ENCODE measurements around the gene UVRAG. TPM values are rescaled to one million over a fixed set of nuclear protein-coding genes. Genes with fewer than 3 reads are reported as not detected.

Gene UVRAG
- total and polyA plus RNA-seq, 2 of the 4 experiments (the other 2 are of a cell fraction): 5.6 to 10.9 TPM

DNA sequence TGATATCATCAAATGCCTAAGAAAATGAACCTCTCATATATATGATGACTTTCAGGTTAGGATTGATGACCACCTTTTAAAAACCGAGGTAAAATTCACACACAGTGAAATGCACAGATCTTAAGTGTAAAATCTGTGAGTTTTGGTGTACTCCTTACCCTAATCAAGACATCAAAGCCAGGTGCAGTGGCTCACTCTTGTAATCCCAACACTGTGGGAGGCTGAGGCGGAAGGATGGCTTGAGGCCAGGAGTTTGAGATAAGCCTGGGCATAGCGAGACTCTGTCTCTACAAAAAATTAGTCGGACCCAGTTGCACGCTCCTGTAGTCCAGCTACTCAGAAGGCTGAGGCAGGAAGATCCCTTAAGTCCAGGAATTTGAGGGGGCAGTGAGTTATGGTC, 140.4 kb downstream of the UVRAG start:
- H3K4ac ChIP-seq (ENCODE audit: low read depth, low read length): no peak overlapping the region
- H2BK15ac ChIP-seq (ENCODE audit: low read depth, low read length): no peak overlapping the region
- H3K18ac ChIP-seq (ENCODE audit: low read depth, low read length): no peak overlapping the region
- H3K14ac ChIP-seq (replicated peaks; ENCODE audit: low read depth, low read length): no peak overlapping the region
- 70% methylated on average over 3 of the region's 5 CpGs; no CpG with 5 or more reads in 1 of the 2 experiments for WGBS, 2 experiments (ENCODE audit: extremely low coverage in 2 of 2, insufficient read length in 1 of 2)
- H3K9ac ChIP-seq (ENCODE audit: low read depth, low read length): no peak overlapping the region
- no peaks in the 10 kb centered on the region for H3K4me1 ChIP-seq (ENCODE audit: control insufficient read depth, insufficient read depth, low read length)
- no peak overlapping the region for H2BK120ac ChIP-seq (ENCODE audit: low read depth, low read length)
- H3K9me3 ChIP-seq (ENCODE audit: control insufficient read depth, insufficient read depth, low read length): no peaks in the 10 kb centered on the region
- peaks cover 3 to 8% of the 10 kb centered on the region in 2 experiments; a peak in 2 of 4 replicates for H3K79me1 ChIP-seq (ENCODE audit: low read depth in 1 of 2, low read length in 2 of 2)
- H3K23ac ChIP-seq (ENCODE audit: low read depth, low read length): no peak overlapping the region
- no peaks in the 10 kb centered on the region for H3K36me3 ChIP-seq (ENCODE audit: control insufficient read depth, insufficient read depth, low read length)
- H4K20me1 ChIP-seq (ENCODE audit: insufficient read depth, low read length): no peaks in the 10 kb centered on the region
- no peak overlapping the region for H3K56ac ChIP-seq (ENCODE audit: extremely low read depth, insufficient read depth, low read length)
- H2AK9ac ChIP-seq (replicated peaks; ENCODE audit: low read depth, low read length, poor library complexity): no peak overlapping the region
- ChIA-PET CTCF (no interaction called here), POLR2A (ENCODE audit: unreplicated experiment) (no interaction called here)
- ATAC-seq (ENCODE audit: low read depth): no peak
- H2AFZ ChIP-seq (replicated peaks; ENCODE audit: low read length, poor library complexity): no peak overlapping the region
- no TSS peak for BruUV-seq (replicated peaks)
- intact Hi-C loops (cut with micrococcal nuclease): no loop called here
- no peak overlapping the region for H3K4me3 ChIP-seq (ENCODE audit: insufficient read depth, low read depth, low read length)
- H2AK5ac ChIP-seq (ENCODE audit: low read depth, low read length): no peak overlapping the region
- in situ Hi-C loops (cut with MboI; ENCODE audit: low sequenced_read_pairs): no loop called here
- no peak for TF ChIP-seq FOS (IDR thresholded peaks at IDR 0.05; ENCODE audit: low read depth, low read length)
- TF ChIP-seq, protein P1, sequence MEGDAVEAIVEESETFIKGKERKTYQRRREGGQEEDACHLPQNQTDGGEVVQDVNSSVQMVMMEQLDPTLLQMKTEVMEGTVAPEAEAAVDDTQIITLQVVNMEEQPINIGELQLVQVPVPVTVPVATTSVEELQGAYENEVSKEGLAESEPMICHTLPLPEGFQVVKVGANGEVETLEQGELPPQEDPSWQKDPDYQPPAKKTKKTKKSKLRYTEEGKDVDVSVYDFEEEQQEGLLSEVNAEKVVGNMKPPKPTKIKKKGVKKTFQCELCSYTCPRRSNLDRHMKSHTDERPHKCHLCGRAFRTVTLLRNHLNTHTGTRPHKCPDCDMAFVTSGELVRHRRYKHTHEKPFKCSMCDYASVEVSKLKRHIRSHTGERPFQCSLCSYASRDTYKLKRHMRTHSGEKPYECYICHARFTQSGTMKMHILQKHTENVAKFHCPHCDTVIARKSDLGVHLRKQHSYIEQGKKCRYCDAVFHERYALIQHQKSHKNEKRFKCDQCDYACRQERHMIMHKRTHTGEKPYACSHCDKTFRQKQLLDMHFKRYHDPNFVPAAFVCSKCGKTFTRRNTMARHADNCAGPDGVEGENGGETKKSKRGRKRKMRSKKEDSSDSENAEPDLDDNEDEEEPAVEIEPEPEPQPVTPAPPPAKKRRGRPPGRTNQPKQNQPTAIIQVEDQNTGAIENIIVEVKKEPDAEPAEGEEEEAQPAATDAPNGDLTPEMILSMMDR (conservative IDR thresholded peaks at IDR 0.05; ENCODE audit: low read depth, low read length): no peak
- TF ChIP-seq, protein P2, sequence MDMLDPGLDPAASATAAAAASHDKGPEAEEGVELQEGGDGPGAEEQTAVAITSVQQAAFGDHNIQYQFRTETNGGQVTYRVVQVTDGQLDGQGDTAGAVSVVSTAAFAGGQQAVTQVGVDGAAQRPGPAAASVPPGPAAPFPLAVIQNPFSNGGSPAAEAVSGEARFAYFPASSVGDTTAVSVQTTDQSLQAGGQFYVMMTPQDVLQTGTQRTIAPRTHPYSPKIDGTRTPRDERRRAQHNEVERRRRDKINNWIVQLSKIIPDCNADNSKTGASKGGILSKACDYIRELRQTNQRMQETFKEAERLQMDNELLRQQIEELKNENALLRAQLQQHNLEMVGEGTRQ (IDR thresholded peaks at IDR 0.05; ENCODE audit: low read depth, low read length): no peak
- no peak for TF ChIP-seq CEBPB (IDR thresholded peaks at IDR 0.05; ENCODE audit: low read depth, low read length)
- TF ChIP-seq RFX5 (IDR thresholded peaks at IDR 0.05; ENCODE audit: low read depth, low read length): no peak
- no peak for TF ChIP-seq NFE2L2 (IDR thresholded peaks at IDR 0.05; ENCODE audit: low read depth, low read length)
- H3K27ac ChIP-seq (ENCODE audit: insufficient read depth, low read length): no peak overlapping the region
- H3K9me1 ChIP-seq (ENCODE audit: insufficient read depth, low read length): no peaks in the 10 kb centered on the region
- DNase-seq: no peak
- H3K27me3 ChIP-seq (ENCODE audit: control insufficient read depth, insufficient read depth, low read length): no peaks in the 10 kb centered on the region
- no peak overlapping the region for H4K5ac ChIP-seq (ENCODE audit: low read depth, low read length)
- H4K8ac ChIP-seq (ENCODE audit: low read depth in 2 of 2, low read length in 2 of 2): no peak overlapping the region
- dilution Hi-C loops (cut with HindIII; ENCODE audit: low sequenced_read_pairs, unreplicated experiment): no loop called here
- no peak overlapping the region for H2BK5ac ChIP-seq (ENCODE audit: low read depth, low read length, poor library complexity, severe bottlenecking)
- H4K91ac ChIP-seq (ENCODE audit: insufficient read depth, low read depth, low read length): no peak overlapping the region
- no peak overlapping the region for H3K4me2 ChIP-seq (ENCODE audit: low read depth, low read length)
- no peak overlapping the region for H2BK20ac ChIP-seq (ENCODE audit: low read depth, low read length)

Measured in IMR-90 (cell line).